WERI-Rb-1 (cell line): ENCODE data around the gene MEIS3.
"Not testable (repeated sequence)": the region's sequence is repeated elsewhere in the genome, so short reads cannot be mapped to it uniquely, and the experiment has no call there.

ENCODE experiments used
- DNase-seq: peaks from one replicate; pipeline ENCODE4 v3.0.0-alpha.2; 2020
- H3K27ac ChIP-seq: fragments of 250-450 bp; sonication (Bioruptor Pico); 2 replicates; pipeline ENCODE4 v1.5.1; 2020; ENCODE audit warnings: mild to moderate bottlenecking, moderate library complexity
- H3K27me3 ChIP-seq: fragments of 250-450 bp; sonication (Bioruptor Pico); 2 replicates; pipeline ENCODE4 v1.5.1; 2021; ENCODE audit warnings: mild to moderate bottlenecking, low read depth, moderate library complexity; ENCODE audit not compliant: insufficient read depth, severe bottlenecking
- H3K36me3 ChIP-seq: fragments of 250-450 bp; sonication (Bioruptor Pico); 2 replicates; pipeline ENCODE4 v1.5.1; 2020; ENCODE audit warnings: mild to moderate bottlenecking, moderate library complexity
- H3K4me3 ChIP-seq: 2 replicates; pipeline ENCODE4 v1.5.1; 2011; ENCODE audit warnings: low read depth, mild to moderate bottlenecking, control low read depth, low read length
- H3K9me3 ChIP-seq: fragments of 250-450 bp; sonication (Bioruptor Pico); 2 replicates; pipeline ENCODE4 v1.5.1; 2021; ENCODE audit warnings: mild to moderate bottlenecking, moderate library complexity; ENCODE audit not compliant: severe bottlenecking
- CTCF ChIP-seq: IDR thresholded peaks from 2 replicates; pipeline ENCODE4 v1.5.1; 2011; ENCODE audit warnings: low read depth, mild to moderate bottlenecking, control low read depth, inconsistent platforms, low read length

The MEIS3 gene

GRCh38 chr19:47390533-47391488, 28.5 kb downstream of the MEIS3 start:
- no peak overlapping the region for H3K4me3 ChIP-seq
- H3K9me3 ChIP-seq = no peaks in the 10 kb centered on the region
- TF ChIP-seq CTCF = no peak
- no peak for DNase-seq
- no peaks in the 10 kb centered on the region for H3K27me3 ChIP-seq
- H3K27ac ChIP-seq = no peak overlapping the region
- H3K36me3 ChIP-seq = peaks cover 8% of the 10 kb centered on the region; the same call in 1 of the 2 replicates

DNA sequence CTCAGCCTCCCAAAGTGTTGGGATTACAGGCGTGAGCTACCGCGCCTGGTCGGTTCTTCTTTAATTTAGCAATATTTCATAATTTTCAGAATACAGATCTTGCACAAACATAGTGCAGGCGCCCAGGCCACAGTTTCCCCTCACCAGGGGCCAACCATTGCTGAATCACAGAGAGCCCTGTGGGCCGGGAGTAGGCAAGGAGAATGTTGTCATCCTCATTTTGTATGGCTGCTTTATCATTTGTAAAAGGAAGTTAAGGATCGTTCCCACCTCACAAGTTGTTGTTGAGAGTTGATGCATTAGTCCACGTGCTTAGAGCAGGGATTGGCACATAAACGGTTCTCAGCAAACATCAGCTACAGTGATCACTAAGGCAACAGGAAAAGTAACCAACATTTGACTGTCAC, 30.2 kb downstream of the MEIS3 start:
- Histone ChIP-seq H3K27me3 (no peaks in the 10 kb centered on the region), H3K4me3 (no peak overlapping the region), H3K9me3 (no peaks in the 10 kb centered on the region), H3K27ac (no peak overlapping the region), H3K36me3 (peaks cover 8% of the 10 kb centered on the region; the same call in 1 of the 2 replicates)
- no peak for DNase-seq
- no peak for TF ChIP-seq CTCF

- not testable (repeated sequence) for H3K27me3 ChIP-seq, H3K4me3 ChIP-seq, H3K9me3 ChIP-seq, H3K27ac ChIP-seq, H3K36me3 ChIP-seq, DNase-seq
Measured at GRCh38 chr19:47388721-47389120, 30.6 kb downstream of the MEIS3 start.

- H3K27me3 ChIP-seq, H3K27ac ChIP-seq, H3K9me3 ChIP-seq, DNase-seq, H3K36me3 ChIP-seq, H3K4me3 ChIP-seq: not testable (repeated sequence)
Measured at GRCh38 chr19:47387623-47388022, 31.7 kb downstream of the MEIS3 start.

DNA sequence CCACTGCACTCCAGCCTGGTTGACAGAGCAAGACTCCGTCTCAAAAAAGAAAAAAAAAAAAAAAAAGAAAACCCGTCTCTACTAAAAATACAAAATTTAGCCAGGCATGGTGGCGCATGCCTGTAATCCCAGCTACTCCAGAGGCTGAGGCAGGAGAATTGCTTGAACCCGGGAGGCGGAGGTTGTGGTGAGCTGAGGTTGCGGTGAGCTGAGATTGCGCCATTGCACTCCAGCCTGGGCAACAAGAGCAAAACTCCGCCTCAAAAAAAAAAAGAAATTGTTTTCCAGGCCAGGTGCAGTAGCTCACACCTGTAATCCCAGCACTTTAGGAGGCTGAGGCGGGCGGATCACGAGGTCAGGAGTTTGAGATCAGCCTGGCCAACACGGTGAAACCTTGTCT, 32.7 kb downstream of the MEIS3 start:
- not testable (repeated sequence) for H3K27me3 ChIP-seq, H3K27ac ChIP-seq, H3K4me3 ChIP-seq, DNase-seq, H3K9me3 ChIP-seq
- H3K36me3 ChIP-seq = peaks cover 16% of the 10 kb centered on the region

DNA sequence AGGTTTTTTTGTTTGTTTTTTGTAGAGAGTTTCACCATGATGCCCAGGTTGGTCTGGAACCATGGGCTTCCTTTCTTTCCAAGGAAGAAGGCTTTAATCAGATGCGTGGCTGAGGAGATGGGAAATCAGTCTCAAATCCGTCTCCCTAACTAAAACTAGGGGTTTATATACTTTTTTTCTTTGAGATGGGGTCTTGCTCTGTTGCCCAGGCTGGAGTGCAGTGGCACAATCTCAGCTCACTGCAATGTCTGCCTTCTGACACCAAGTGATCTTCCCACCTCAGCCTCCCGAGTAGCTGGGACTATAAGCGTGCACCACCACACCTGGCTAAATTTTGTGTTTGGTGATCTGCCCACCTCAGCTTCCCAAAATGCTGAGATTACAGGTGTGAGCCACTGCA, 34.8 kb downstream of the MEIS3 start:
- DNase-seq, H3K9me3 ChIP-seq, H3K27me3 ChIP-seq, H3K4me3 ChIP-seq, H3K27ac ChIP-seq: not testable (repeated sequence)
- peaks cover 30% of the 10 kb centered on the region for H3K36me3 ChIP-seq

- H3K36me3 ChIP-seq = peaks cover 35% of the 10 kb centered on the region
- H3K27ac ChIP-seq, H3K27me3 ChIP-seq, H3K9me3 ChIP-seq, DNase-seq, H3K4me3 ChIP-seq: not testable (repeated sequence)
Measured at GRCh38 chr19:47383890-47384289, 35.4 kb downstream of the MEIS3 start.

DNA sequence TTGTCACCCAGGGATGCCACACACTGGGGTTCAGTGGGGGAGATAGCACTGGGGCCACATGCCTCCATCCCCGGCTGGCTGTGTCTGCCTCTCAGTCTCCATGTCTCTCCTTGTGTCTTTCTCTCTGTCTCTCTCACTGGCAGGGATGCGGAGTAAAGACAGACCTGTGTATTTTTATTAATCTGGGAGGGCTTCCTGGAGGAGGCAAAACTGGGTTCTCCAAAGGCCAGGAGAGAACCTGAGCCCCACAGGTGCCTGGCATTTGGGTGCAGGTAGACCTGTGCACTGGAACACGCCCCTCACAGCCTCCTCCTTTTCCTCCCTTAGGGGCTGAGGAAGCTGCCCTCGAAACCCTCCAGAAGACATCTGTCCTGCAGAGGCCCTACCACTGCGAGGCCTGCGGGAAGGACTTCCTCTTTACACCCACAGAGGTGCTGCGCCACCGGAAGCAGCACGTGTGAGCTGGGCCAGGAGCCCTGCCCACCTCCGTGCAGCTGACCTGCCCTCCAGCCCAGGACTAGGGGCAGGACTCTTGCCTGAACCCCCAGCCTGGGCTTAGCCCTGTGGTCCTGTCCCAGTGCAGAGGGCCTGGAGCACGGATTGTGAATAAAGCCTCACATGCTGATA, 37.6 kb downstream of the MEIS3 start:
- Histone ChIP-seq H3K9me3 (no peaks in the 10 kb centered on the region), H3K27me3 (no peaks in the 10 kb centered on the region), H3K27ac (no peak overlapping the region), H3K4me3 (no peak overlapping the region), H3K36me3 (peaks cover 46% of the 10 kb centered on the region)
- no peak for TF ChIP-seq CTCF
- DNase-seq = no peak
